ENCODE data around the gene AGO1.

AGO1 gene

GRCh38 chr1:35850716-35851115 lies 32.3 kb upstream of the AGO1 start:
- no peaks in the 10 kb centered on the region for H3K27me3 ChIP-seq
- no peak overlapping the region for H3K4me3 ChIP-seq
- no peak for TF ChIP-seq Cebpa-rat (IDR thresholded peaks at IDR 0.05)
- no peaks in the 10 kb centered on the region for H4K20me1 ChIP-seq
- peaks cover 81% of the 10 kb centered on the region for H3K36me3 ChIP-seq
- no peak overlapping the region for H3K4me2 ChIP-seq
- H3K27ac ChIP-seq: no peak overlapping the region
- no peaks in the 10 kb centered on the region for H3K4me1 ChIP-seq
- no peaks in the 10 kb centered on the region for H3K9me3 ChIP-seq
- no peak overlapping the region for H3K9ac ChIP-seq

GRCh38 chr1:35851132-35851869 lies 31.7 kb upstream of the AGO1 start:
- Histone ChIP-seq H3K4me2 (no peak overlapping the region), H3K9me3 (no peaks in the 10 kb centered on the region), H3K27me3 (no peaks in the 10 kb centered on the region), H3K4me3 (no peak overlapping the region), H3K36me3 (peaks cover 81% of the 10 kb centered on the region), H3K9ac (no peak overlapping the region), H3K27ac (no peak overlapping the region), H3K4me1 (no peaks in the 10 kb centered on the region), H4K20me1 (no peaks in the 10 kb centered on the region)
- no peak for TF ChIP-seq Cebpa-rat (IDR thresholded peaks at IDR 0.05)

- peaks cover 76% of the 10 kb centered on the region for H3K36me3 ChIP-seq
- no peaks in the 10 kb centered on the region for H3K4me1 ChIP-seq
- no peaks in the 10 kb centered on the region for H3K9me3 ChIP-seq
- no peak overlapping the region for H3K4me3 ChIP-seq
- H3K27me3 ChIP-seq: no peaks in the 10 kb centered on the region
- no peaks in the 10 kb centered on the region for H4K20me1 ChIP-seq
- no peak for TF ChIP-seq Cebpa-rat (IDR thresholded peaks at IDR 0.05)
- H3K9ac ChIP-seq: no peak overlapping the region
- no peak overlapping the region for H3K27ac ChIP-seq
- no peak overlapping the region for H3K4me2 ChIP-seq
Observed at GRCh38 chr1:35852241-35852640, 30.8 kb upstream of the AGO1 start.

- Histone ChIP-seq H3K4me3 (no peak overlapping the region), H3K4me2 (no peak overlapping the region), H3K27me3 (no peaks in the 10 kb centered on the region), H3K9ac (no peak overlapping the region), H3K9me3 (no peaks in the 10 kb centered on the region), H3K36me3 (peaks cover 63% of the 10 kb centered on the region), H4K20me1 (no peaks in the 10 kb centered on the region), H3K27ac (no peak overlapping the region), H3K4me1 (no peaks in the 10 kb centered on the region)
- TF ChIP-seq Cebpa-rat (IDR thresholded peaks at IDR 0.05): no peak
Observed at GRCh38 chr1:35854989-35855700, 27.9 kb upstream of the AGO1 start.

GRCh38 chr1:35856964-35857363 lies 26.0 kb upstream of the AGO1 start:
- H3K4me2 ChIP-seq: no peak overlapping the region
- no peaks in the 10 kb centered on the region for H3K9me3 ChIP-seq
- no peaks in the 10 kb centered on the region for H3K4me1 ChIP-seq
- TF ChIP-seq Cebpa-rat (IDR thresholded peaks at IDR 0.05): no peak
- no peaks in the 10 kb centered on the region for H4K20me1 ChIP-seq
- peaks cover 45% of the 10 kb centered on the region for H3K36me3 ChIP-seq
- H3K9ac ChIP-seq: no peak overlapping the region
- no peaks in the 10 kb centered on the region for H3K27me3 ChIP-seq
- no peak overlapping the region for H3K4me3 ChIP-seq
- no peak overlapping the region for H3K27ac ChIP-seq

GRCh38 chr1:35857830-35858229 lies 25.2 kb upstream of the AGO1 start:
- H3K9ac ChIP-seq: no peak overlapping the region
- TF ChIP-seq Cebpa-rat (IDR thresholded peaks at IDR 0.05): no peak

GRCh38 chr1:35860696-35861095 lies 22.3 kb upstream of the AGO1 start:
- no peak overlapping the region for H3K4me2 ChIP-seq

More at GRCh38 chr1:35857830-35858229, 25.2 kb upstream of the AGO1 start:
- Histone ChIP-seq H3K27me3 (no peaks in the 10 kb centered on the region), H3K4me1 (no peaks in the 10 kb centered on the region), H3K9me3 (no peaks in the 10 kb centered on the region), H3K4me2 (no peak overlapping the region), H3K27ac (no peak overlapping the region), H4K20me1 (no peaks in the 10 kb centered on the region), H3K4me3 (no peak overlapping the region), H3K36me3 (peaks cover 37% of the 10 kb centered on the region)

GRCh38 chr1:35863136-35863535 lies 19.9 kb upstream of the AGO1 start:
- H3K4me2 ChIP-seq: no peak overlapping the region
- H3K36me3 ChIP-seq: 0 out of 2 replicates have a peak, but pooled peaks cover 4% of the 10 kb centered on the region
- no peak overlapping the region for H3K4me3 ChIP-seq
- H3K9me3 ChIP-seq: no peaks in the 10 kb centered on the region
- no peaks in the 10 kb centered on the region for H3K4me1 ChIP-seq
- no peak for TF ChIP-seq Cebpa-rat (IDR thresholded peaks at IDR 0.05)
- H3K9ac ChIP-seq: no peak overlapping the region
- no peaks in the 10 kb centered on the region for H4K20me1 ChIP-seq
- no peaks in the 10 kb centered on the region for H3K27me3 ChIP-seq
- no peak overlapping the region for H3K27ac ChIP-seq

More at GRCh38 chr1:35860696-35861095, 22.3 kb upstream of the AGO1 start:
- Histone ChIP-seq H3K9ac (no peak overlapping the region), H3K4me3 (no peak overlapping the region), H3K27ac (no peak overlapping the region), H4K20me1 (no peaks in the 10 kb centered on the region), H3K36me3 (peaks cover 14% of the 10 kb centered on the region), H3K4me1 (no peaks in the 10 kb centered on the region), H3K9me3 (no peaks in the 10 kb centered on the region), H3K27me3 (no peaks in the 10 kb centered on the region)
- no peak for TF ChIP-seq Cebpa-rat (IDR thresholded peaks at IDR 0.05)

GRCh38 chr1:35863881-35864625 lies 19.0 kb upstream of the AGO1 start:
- Histone ChIP-seq H3K36me3 (no peaks in the 10 kb centered on the region), H3K27ac (no peak overlapping the region), H3K9me3 (no peaks in the 10 kb centered on the region), H3K4me1 (no peaks in the 10 kb centered on the region), H3K9ac (no peak overlapping the region), H4K20me1 (no peaks in the 10 kb centered on the region), H3K4me3 (no peak overlapping the region), H3K27me3 (no peaks in the 10 kb centered on the region), H3K4me2 (no peak overlapping the region)
- TF ChIP-seq Cebpa-rat (IDR thresholded peaks at IDR 0.05): no peak

GRCh38 chr1:35864813-35865212 lies 18.2 kb upstream of the AGO1 start:
- Histone ChIP-seq H3K27ac (no peak overlapping the region), H3K4me1 (no peaks in the 10 kb centered on the region), H3K9me3 (no peaks in the 10 kb centered on the region), H3K9ac (no peak overlapping the region), H3K27me3 (no peaks in the 10 kb centered on the region), H3K4me3 (no peak overlapping the region), H4K20me1 (no peaks in the 10 kb centered on the region), H3K36me3 (no peaks in the 10 kb centered on the region), H3K4me2 (no peak overlapping the region)
- no peak for TF ChIP-seq Cebpa-rat (IDR thresholded peaks at IDR 0.05)

Measured in BLaER1 (cell line).